GM19452 (cell line): ENCODE measurements around the gene TNRC6A.
"Not testable (repeated sequence)": the region's sequence is repeated elsewhere in the genome, so short reads cannot be mapped to it uniquely, and the experiment has no call there.

ENCODE experiments used
- ATAC-seq: cut with Tn5 transposase; IDR thresholded peaks from one replicate; pipeline ENCODE4 v1.9.1; 2021; ENCODE audit not compliant: unreplicated experiment

Gene TNRC6A

DNA sequence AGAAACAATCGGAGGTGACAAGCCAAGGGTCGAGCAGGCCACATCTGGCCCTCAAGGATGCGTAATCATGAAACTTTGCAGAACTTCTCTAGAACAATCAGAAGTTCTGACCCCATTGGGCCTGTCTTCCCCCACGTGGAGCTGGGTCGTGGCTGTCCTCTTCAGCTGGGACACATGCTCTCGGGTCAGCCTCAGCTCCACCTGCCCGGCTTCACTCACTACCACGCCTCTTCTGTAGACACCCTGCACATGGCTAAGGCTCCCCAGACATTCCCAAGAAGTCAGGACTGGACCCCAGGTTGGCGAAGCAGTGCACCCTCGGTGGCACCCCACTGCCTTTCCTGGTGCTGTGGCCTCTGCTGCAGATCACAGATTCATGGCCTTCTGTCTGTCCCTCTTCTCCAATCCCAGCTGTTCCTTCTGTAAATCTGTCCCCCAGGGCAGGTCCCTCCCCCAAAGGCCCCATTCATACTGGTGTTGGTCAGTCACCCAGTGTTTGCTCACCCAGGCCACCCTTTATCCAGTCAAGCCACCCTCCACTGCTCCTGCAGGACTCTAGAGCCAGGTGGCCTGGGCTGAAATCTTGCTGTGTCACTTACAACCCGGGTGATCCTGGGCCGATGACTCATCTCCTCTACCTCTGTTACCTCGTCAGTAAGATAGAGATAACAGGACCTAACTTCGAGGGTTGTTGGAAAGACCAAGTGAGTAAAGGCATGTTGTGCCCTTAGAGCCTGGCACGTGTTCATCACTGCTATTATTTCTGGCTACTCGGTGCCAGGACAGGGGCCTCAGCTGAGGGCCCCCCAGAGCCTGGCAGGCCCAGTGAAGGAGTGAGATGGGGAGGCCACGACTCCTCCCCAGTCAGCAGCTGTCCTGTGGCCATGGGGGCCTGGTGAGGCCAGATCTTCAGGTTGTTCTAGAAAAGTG lies 114.9 kb downstream of the TNRC6A start:
- ATAC-seq: no peak

DNA sequence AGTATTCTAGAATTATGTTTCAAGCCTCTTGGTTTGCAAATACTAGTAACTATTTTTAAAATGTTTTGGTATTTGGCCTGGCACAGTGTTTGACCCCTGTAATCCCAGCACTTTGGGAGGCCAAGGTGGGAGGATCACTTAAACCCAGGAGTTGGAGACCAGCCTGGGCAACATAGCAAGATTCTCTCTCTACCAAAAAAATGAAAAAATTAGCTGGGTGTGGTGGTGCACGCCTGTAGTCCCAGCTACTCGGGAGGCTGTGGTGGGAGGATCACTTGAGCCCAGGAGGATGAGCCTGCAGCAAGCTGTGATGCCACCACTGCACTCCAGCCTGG lies 115.5 kb downstream of the TNRC6A start:
- ATAC-seq: not testable (repeated sequence)

DNA sequence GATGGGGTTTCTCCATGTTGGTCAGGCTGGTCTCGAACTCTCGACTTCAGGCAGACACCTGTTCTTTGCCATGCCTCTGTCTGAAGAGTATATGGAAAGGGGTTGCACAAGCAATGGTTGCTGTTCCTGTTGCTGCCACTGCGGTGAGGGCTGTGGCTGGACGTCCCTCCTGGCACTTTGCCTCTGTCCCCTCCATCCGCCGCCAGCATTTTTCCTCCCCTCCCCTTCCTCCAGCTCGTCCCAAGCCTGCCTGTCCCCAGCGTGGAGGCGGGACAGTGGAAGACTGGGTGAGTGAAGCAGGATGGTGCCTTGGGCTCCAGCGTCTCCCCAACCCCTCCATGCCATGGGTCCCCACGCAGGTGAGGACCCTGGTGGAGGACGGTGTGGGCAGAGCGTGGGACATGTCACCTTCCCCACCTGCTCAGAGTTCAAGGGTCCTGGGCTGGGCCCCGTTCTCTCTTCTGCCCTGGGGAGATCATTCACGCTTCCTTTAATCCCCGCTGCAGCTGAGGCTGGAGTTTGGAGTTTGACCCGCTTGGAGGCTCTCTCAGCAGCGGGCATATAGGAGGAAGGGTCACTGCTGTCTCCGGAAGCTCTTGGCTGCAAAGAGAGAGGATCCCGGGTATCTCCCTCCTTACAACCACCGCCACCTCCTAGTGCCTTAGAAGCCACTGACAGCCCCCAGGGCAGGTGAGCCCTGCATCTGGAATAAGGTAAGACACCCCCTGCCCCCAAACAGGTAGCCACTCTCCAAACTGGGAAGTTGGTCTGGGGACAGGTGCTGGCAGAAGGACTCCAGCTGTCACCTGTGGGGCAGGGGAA lies 116.5 kb downstream of the TNRC6A start, which contains the start of gene SLC5A11:
SLC5A11 (plus strand) TSS at position 238 of the 822 bp plus-strand sequence. CDS start 12,681 bp downstream, outside the sequence.
- ATAC-seq: no peak

DNA sequence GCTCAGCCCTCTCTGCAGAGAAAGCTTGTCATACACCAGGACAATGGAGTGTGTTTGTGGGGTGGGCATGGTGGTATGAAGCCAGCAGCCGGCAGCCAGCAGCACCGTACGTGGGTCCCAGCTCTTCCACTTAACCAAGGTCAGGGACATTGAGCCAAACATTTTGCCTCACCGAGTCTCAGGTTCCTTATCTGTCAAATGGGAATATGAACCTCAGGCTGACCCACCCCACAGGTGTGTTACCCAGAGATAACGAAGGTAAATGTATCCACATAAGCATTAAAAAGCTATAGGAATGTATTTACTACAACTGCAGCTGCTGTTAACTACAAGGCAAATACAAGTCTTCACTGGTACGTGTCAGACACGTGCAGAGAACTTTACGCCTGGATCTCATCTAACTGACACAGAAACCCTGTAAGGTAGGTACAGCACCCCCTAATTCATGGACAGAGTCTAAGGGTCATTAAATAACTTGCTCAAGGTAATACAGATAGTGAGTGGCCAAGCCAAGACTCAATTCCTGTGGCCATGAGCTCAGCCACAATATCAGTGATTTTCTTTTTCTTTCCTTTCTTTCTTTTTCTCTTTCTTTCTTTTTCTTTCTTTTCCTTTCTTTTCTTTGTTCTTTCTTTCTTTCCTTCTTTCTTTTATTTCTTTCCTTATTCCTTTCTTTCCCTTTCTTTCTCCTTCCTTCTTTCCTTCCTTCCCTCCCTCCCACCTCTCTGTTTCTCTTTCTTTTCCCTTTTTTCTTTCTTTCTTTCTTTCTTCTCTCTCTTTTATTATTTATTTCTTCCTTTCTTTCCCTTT lies 117.3 kb downstream of the TNRC6A start:
- no peak for ATAC-seq

DNA sequence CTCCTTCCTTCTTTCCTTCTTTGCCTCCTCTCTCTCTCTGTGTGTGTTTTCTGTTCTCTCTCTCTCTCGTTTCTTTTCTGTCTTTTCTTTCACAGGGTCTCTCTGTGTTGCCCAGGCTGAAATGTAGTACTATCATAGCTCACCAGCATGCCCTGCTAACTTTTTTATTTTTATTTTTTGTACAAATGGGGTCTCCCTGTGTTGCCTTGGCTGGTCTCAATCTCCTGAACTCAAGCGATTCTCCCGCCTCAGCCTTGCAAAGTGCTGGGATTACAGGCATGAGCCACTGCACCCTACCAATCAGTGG lies 117.9 kb downstream of the TNRC6A start:
- ATAC-seq: no peak

DNA sequence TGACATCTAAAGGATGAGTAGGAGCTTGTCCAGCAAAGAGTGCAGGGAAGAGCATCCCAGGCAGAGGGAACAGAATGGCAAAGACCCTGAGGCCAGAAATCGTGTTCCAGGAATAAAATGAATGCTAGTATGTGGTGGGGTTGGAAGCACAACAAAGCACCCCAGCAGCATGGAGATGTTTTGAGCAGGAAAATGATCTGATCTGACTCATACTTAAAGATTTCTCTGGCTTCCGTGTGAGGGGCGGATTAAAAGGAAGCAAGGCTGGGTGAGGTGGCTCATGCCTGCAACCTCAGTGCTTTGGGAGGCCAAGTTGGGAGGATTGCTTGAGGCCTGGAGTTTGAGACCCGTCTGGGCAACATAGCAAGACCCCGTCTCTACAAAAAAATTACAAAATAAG lies 118.6 kb downstream of the TNRC6A start:
- ATAC-seq: no peak

DNA sequence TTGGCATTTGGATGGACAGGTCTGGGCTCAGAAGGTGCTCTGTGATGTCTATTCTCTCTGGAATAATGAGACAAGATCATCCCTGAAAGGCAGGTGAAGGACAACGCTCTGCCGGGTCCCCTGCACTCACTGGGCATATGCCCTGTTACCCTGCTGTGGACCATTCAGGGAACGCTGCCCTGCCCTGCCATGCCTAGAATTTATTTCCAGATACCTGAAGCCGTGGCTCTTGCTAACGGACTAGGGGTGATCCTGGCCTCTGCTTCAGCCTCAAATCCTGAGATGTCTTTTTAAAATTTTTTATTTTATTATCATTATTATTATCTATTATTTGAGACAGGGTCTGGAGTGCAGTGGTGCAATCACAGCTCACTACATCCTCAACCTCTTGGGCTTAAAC lies 120.2 kb downstream of the TNRC6A start:
- no peak for ATAC-seq

DNA sequence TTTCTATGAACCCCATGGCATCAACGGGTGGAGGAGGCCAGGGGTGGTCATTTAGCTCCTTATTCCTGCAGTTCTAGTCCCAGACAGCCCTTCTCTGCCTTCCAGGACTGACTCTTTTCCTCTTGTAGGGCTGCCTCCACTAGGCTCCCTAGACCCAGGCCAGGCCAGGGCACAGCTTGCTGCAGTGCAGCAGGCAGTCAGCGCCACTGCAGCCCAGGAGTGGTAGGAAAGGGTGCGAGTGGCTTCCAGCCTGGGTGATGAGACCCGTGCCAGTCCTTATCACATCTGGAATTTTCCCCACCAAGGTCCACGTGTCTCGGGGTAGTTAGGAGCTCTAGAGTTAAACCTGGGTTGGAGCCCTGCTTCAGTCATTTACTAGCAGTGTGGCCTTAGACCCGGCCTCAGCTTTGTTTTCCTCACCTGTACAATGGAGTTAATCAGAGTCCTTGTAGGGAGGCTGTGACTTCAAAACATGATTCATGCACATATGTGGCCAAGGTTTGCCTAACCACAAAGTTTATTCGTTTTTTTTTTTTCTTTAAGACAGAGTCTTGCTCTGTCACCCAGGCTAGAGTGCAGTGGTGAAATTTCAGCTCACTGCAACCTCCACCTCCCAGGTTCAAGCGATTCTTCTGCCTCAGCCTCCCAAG lies 121.0 kb downstream of the TNRC6A start:
- ATAC-seq: no peak

DNA sequence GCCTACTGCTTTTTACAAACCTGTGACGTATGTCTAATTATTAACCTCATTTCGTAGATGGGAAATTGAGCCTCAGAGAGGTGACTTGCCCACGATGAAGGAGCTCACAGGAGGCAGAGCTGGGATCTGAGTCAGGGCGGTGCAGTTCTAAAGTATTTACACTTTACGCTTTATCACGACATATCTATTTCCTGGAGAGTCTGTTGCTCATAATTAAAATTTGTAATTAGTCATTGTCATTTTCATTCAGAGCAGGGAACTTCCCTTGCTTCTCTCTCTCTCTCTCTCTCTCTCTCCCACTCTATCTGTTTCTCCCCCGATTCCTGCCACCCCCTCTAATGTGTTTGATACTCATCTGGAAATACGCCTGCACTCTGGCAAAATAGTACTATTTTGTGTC lies 122.2 kb downstream of the TNRC6A start:
- ATAC-seq: no peak

DNA sequence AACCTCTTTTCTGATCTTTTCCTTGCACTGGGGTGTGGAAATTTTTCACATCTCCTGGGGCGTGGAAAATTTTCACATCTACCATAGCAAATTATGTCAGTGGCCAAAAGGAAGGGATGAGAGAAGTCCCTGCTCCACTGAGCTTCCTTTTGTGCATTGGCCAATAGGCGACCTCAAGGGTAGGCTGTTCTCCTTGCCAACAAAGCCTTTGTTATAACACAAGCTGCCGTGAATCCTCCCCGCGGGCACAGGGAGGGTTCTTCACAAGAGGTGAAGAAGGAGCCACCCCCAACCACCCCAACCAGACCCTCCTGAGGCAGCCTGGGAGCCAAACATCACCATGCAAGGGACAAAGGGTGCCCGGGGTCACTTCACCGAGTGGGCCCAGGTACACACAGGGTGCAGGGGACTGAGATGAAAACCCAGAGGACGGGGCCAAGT lies 122.8 kb downstream of the TNRC6A start:
- ATAC-seq: no peak

DNA sequence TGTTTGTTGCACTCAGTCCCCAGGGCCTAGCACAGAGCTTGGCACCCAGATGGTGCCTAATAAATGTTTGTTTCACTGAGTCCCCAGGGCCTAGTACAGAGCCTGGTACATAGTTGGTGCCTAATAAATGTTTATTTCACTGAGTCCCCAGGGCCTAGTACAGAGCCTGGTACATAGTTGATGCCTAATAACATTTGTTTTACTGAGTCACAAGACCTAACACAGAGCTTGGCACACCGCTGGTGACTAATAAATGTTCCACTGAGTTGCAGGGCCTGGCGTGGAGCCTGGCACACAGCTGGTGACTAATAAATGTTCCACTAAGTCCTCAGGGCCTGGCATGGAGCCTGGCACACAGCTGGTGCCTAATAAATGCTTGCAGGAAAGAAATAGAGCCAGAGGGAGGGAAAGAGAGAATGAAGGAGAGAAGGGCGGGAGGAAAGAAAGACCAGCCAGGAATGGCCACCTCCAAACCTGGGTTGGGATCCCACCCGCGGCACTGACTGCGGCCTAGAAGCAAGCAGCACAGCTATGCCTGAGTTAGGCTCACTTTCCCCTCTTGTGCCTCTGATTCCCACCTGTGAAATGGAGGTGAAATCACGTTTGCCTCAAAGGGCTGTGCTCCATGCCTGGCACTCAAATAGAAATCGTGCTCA lies 123.8 kb downstream of the TNRC6A start:
- no peak for ATAC-seq

DNA sequence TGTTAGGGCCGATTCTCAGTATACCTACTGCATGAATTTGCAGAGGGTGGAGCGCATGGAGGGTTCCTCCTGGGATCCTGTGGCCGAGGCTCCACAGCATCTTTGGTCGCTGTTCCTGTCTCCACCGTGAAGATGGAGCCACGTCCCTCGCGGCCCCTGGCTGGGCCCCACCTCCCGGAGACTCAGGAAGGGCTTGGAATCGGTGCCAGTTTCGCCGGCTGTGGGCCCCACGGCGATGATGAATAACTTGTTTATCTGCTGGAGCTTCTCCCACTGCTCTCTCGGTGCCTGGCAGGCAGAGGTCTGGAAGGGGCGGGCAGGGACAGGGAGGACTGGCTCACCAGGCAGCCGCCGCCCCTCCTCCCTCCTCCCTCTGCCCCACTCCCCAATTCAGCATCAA lies 124.4 kb downstream of the TNRC6A start:
- ATAC-seq: no peak

DNA sequence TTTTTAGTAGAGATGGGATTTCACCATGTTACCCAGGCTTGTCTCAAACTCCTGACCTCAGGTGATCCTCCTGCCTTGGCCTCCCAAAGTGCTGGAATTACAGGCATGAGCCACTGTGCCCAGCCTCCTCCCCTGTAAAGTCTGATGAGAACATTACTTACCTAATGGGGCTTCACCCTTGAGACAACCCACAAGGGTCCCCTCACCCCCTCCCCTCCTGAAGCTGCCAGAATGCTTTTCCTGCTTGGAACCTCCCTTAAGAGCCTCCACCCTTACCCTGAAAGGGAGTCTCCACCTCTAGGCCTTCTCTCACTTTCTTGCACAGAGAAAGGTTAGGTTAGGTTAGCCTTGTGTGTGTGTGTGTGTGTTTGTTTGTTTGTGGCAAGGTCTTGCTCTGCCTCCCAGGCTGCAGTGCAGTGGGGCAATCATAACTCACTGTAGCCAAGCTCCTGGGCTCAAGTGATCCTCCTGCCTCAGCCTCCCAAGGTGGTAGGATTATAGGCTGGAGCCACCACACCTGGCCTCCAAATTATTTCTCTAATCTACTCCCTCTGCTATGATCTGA lies 125.2 kb downstream of the TNRC6A start:
- ATAC-seq: no peak

DNA sequence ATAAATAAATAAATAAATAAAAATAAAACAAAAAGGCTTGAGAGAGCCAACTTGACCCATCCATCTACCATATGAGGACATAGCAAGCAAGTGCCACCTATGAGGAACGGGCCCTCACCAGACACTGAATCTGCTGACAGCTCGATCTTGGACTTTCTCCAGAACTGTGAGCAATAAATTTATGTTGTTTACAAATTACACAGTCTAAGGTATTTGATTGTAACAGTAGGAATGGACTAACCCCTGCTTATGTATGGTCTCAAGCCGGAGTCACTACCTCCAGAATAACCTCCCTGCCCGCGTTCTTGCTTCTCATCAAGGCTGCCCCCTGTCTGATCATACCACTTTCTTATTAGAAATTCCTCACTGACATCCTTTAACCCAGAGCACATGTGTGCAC lies 126.2 kb downstream of the TNRC6A start:
- no peak for ATAC-seq

DNA sequence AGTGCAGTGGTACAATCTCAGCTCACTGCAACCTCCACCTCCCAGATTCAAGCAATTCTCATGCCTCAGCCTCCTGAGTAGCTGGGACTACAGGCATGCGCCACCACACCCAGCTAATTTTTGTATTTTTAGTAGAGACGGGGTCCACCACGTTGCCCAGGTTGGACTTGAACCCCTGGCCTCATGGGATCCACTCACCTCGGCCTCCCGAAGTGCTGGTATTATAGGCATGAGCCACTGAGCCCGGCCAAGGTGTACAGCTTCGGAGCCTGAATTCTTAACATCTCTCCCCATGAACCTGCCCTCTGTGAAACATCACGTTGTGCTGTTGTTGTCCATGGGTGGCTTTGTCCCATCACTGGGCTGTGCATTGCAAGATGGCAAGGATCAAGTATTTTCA lies 127.4 kb downstream of the TNRC6A start:
- ATAC-seq: not testable (repeated sequence)

DNA sequence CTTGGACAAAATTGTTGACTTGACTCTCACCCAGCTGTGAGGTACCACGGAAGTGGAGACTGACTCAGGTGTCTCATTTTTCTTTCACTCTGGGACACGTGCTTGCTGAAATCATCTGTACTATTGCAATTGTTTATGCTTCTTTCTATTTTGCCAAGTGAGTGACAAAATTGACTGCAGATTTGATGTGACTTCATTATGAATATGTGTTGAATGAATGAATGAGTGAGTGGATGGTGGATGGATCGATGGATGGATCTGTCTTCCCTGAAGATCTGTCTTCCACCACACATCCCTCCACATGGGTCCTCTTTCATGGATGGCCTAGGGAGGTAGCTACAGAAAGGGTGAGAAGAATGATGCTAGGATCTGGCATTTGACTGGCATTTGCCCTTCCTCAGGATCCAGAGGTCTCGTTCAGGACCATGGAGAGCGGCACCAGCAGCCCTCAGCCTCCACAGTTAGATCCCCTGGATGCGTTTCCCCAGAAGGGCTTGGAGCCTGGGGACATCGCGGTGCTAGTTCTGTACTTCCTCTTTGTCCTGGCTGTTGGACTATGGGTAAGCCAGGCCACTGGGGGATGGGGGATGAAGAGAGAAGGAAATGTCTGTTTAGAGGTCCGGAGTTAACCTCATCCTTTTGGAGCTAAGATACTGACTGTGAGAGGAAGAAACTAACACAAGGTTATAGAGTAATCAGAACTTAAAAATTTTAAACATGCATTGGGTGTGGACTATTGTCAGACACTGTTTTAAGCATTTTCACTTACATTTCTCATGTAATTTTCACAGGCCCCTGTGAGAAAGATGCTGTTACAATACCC lies 129.0 kb downstream of the TNRC6A start:
- ATAC-seq: no peak

DNA sequence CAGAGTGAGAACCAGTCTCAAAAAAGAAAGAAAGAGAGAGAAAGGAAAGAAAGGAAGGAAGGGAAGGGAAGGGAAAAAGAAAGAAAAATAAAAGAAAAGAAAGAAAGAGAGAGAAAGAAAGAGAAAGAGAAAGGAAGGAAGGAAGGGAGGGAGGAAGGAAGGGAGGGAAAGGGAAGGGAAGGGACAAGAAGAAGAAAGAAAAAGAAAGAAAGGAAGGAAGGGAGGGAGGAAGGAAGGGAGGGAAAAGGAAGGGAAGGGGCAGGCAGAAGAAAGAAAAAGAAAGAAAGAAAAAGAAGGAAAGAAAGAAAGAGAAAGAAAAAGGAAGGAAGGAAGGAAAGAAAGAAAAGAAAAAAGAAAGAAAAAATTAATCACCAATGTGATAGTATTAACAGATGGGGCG lies 132.0 kb downstream of the TNRC6A start:
- ATAC-seq: no peak

DNA sequence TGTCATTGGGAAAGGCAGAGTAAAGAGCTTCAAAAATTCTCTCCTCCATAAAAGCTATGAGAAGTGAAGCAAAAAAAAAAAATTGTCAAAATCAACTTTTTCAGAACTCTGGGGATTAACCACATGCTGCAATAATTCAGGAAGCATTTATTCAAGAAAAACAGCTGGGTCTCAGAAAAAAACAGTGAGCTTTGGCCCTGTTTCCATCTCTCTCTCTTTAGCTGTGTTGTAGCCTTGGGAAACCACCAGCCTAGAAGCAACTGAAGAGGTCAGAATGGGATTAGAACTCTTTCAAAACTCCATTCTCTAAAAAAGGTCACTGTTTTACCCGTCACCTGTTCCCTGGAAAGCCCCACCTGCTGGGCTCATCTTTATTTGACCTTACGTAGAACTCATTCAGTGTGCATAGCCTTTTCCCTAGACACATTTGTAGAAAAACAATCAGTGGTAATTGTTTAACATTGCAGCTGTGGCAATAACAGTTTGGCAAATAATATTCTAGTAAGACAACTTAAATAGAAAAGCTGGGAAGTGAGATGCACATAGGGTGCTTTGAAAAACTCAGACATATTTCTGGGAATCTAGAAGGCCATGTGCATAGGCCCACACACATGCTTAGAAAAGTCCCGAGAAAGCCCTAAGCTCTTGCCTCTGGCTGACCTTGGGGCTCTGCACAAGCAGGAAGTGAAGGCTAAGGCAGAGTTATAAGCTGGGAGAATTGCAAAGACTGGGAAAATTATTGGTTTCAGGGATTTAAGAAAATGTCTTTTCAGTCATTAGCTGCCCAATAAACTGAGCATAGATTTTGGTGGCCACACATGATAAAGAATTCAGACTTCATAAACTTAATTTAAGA lies 134.4 kb downstream of the TNRC6A start:
- no peak for ATAC-seq
